HG02973 (cell line): ENCODE measurements around the gene MLC1.
"Not testable (repeated sequence)": the region's sequence is repeated elsewhere in the genome, so short reads cannot be mapped to it uniquely, and the experiment has no call there.

Experiments used
- ATAC-seq: cut with Tn5 transposase; IDR thresholded peaks from one replicate; pipeline ENCODE4 v1.9.1; 2021; ENCODE audit warnings: moderate library complexity; ENCODE audit not compliant: unreplicated experiment

Gene MLC1

DNA sequence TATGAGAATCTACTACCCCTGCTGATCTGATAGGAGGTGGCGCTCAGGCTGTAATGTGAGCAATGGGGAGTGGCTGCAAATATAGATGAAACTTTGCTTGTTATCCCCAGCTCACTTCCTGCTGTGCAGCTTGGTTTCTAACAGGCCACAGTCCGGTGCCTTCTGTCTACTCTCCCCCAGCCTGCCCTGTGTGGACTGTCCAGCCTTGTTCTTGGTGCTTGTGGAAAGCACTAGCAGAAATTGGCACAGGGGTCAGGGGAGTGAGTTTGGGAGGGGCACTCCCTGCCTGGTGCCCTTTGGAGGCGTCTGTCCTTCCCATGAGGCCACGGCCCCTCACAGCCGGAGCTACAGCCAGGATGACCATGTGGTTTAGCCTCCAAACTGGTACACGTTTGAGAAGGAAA lies 18.9 kb upstream of the MLC1 start:
- ATAC-seq, result no peak

DNA sequence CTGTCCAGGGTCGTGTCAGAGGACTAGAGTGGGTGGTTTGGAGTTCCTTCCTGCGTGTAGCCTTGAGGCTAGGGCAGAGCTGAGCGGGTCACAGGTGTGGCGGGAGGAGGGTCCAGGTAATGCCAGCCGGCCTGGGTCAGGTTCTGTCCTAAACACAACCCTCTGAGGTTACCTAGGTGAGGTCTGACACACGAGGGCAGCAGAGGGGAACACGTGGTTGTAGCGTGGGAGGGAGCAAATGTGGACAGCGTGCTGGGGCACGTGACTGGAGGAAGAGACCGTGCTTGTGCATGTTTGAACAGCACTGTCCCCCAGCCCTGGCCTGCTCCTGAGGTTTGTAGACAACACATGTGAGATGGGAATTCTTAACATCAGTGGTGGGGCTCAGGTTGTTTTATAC lies 17.7 kb upstream of the MLC1 start:
- ATAC-seq, result no peak

GRCh38 chr22:50101870-50102565 lies 16.8 kb upstream of the MLC1 start:
- ATAC-seq, result no peak

DNA sequence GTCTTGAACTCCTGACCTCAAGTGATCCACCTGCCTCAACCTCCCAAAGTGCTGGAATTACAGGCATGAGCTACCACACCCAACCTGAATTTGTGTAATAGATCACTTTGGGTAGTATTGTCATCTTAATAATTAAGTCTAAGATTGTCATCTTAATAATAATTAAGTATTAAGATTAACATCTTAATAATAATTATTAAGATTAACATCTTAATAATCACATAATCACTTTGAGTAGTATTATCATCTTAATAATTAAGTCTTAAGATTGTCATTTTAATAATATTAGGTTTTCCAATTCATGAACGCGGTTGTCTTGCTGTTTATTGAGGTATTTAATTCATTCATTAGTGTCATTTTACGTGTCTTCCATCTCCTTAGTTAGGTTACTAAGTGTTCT lies 12.8 kb upstream of the MLC1 start:
- no peak for ATAC-seq

- ATAC-seq, result no peak
These were observed 7.1 kb upstream of the MLC1 start for GRCh38 chr22:50092342-50092741.

- no peak for ATAC-seq
These were observed 6.0 kb upstream of the MLC1 start for GRCh38 chr22:50091092-50091768.

- ATAC-seq, result no peak
These were observed 5.1 kb upstream of the MLC1 start for GRCh38 chr22:50090412-50090714.

- ATAC-seq, result no peak
These were observed 4.6 kb upstream of the MLC1 start, which contains the start of gene MOV10L1 for GRCh38 chr22:50089682-50090411. Gene MOV10L1, plus strand, starts transcription at chr22:50090006. Its CDS starts 83 bp downstream, at chr22:50090089.

DNA sequence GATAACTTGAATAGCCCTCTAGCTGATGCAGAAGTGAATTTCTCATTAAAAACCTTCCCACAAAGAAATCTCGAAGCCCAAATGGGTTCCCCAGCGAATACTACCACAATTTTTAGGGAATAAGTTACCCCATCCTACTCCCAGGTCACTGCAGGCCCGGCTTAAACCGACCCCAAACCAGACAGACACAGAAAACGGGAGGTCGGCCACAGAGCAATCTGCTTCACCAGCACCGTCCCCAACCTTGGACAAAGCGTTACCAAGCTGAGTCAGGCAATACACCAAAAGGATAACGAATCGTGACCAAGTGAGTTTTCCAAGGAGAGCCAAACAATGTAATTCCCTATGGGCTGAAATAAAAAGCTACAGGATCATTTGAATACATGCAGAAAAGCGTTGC lies 4.0 kb upstream of the MLC1 start:
- ATAC-seq, result no peak

DNA sequence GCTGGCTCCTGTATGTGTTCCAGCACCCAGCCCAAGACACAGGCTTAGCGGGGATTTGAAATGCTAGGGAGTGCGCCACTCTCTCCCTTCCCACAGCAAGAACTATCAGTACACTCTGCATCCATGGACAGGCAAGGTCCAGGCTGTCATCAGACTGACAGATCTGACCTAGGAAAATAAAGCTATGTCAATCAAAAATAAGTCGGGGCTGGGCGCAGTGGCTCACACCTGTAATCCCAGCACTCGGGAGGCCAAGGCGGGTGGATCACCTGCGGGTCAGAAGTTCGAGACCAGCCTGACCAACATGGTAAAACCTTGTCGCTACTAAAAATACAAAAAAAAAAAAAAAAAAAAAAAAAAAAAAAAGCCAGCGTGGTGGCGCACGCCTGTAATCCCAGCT lies 2.9 kb upstream of the MLC1 start:
- no peak for ATAC-seq

DNA sequence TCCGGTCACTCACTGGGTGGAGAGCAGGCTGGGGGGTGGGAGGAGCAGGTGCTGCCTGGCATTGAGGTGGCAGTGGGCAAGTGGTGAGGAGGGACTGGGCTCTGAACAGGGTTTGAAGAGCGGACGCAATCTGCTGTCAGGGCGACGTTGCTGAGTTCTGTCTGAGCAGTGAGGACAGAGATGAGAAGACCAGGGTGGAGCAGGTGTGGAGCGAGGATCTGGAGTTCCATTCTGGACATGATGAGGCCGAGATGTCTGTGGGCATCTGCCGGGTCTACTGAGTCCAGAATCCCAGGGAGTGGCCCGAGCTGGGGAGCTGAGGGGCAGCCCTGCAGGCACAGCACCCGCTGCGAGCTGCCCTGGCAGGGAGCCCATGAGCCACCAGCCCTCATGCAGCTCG lies 2.4 kb upstream of the MLC1 start:
- ATAC-seq, result no peak

DNA sequence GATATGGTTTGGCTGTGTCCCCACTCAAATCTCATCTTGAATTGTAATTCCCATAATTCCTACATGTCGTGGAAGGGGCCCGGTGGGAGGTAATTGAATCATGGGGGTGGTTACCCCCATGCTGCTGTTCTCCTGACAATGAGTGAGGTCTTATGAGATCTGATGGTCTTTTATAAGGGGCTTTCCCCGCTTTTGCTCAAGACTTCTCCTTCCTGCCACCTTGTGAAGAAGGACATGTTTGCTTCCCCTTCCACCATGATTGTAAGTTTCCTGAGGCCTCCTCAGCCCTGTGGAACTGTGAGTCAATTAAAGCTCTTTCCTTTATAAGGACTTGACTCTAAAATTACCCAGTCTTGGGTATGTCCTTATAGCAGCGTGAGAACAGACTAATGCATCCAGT lies 1.7 kb upstream of the MLC1 start:
- not testable (repeated sequence) for ATAC-seq

GRCh38 chr22:50086526-50086925 lies 1.3 kb upstream of the MLC1 start:
- ATAC-seq, result no peak

GRCh38 chr22:50084614-50085021 lies 608 bp downstream of the MLC1 start:
- no peak for ATAC-seq

GRCh38 chr22:50084080-50084477 lies 1.1 kb downstream of the MLC1 start:
- no peak for ATAC-seq

GRCh38 chr22:50083462-50084079 lies 1.7 kb downstream of the MLC1 start:
- ATAC-seq, result no peak

GRCh38 chr22:50082961-50083461 lies 2.2 kb downstream of the MLC1 start:
- ATAC-seq, result no peak

DNA sequence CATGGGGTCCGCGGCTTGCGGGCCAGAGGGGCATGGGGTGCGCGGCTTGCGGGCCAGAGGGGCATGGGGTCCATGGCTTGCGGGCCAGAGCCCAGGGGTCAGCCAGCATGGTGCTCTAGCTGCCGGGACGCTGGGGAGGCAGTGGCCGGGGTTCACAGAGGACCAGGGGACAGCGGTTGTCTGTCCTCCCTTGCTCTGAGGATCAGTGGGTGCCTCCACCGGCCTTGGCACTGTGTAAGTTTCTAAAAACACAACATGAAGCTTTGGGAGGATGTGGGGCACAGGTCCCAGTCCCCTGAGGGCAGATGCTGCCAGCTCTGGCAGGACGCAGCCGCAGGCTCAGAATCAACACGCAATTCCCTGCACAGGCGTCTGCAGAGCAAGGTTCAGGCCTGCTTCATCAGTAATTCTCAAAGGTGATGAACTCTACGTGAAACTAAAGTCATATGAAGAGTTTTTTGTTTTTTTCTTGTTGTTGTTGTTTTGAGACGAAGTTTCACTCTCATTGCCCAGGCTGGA lies 3.0 kb downstream of the MLC1 start:
- no peak for ATAC-seq

GRCh38 chr22:50081426-50082196 lies 3.6 kb downstream of the MLC1 start:
- ATAC-seq, result no peak

- ATAC-seq, result no peak
These were observed 5.2 kb downstream of the MLC1 start for GRCh38 chr22:50080077-50080465.

- no peak for ATAC-seq
These were observed 6.5 kb downstream of the MLC1 start for GRCh38 chr22:50078761-50079160.
